ENCODE data around the gene HSPBP1. TPM values are rescaled to one million over a fixed set of nuclear protein-coding genes. Genes with fewer than 3 reads are reported as not detected.
"Not testable (repeated sequence)": the region's sequence is repeated elsewhere in the genome, so short reads cannot be mapped to it uniquely, and the experiment has no call there.

The HSPBP1 gene, protein sequence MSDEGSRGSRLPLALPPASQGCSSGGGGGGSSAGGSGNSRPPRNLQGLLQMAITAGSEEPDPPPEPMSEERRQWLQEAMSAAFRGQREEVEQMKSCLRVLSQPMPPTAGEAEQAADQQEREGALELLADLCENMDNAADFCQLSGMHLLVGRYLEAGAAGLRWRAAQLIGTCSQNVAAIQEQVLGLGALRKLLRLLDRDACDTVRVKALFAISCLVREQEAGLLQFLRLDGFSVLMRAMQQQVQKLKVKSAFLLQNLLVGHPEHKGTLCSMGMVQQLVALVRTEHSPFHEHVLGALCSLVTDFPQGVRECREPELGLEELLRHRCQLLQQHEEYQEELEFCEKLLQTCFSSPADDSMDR
- total RNA-seq, result 67.3 and 73.9 TPM in 2 replicates

DNA sequence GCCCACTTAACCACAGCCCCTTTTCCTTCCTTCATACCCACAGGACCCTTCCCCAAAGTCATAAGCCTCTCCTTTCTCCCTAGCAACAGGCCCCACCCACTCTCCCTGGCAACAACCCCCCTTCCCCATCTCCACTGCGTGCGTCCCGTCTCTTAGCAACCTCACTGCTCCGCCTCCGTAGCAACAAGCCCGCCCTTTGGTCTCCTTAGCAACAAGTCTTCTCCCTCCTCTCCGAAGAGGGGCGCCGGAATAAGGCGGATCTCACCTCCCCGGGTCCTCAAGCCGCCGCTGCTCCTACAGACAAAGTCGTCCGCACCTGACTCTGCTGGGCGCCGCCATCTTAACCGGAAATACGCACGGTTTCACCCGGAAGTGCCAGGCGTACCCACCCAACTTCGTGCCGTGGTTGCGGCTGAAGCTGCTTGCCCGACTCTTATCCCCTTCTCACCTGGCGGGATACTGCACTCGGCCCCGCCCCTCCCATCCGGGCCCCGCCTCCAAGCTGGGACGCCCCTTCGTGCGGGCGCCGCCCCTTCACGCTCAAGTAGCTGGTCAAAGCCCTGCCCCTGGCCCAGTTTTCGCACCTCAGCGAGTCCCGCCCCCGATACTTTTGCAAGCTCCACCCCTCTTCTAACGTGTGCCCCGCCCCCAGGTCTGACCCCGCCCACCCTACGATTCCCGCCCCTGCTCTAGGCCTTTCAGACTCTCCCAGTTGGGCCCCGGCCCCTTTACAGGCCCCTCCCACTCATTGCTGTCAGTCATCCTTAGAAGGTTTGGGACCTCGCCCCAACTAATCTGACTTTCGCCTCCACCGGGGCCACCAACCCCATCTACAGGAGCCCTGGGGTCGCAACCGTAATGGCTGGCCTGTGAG, at the start of gene HSPBP1:
Gene HSPBP1 (minus strand): TSS at position 341 of the 874 bp plus-strand sequence. CDS start 502 bp downstream, outside the sequence.
- TF ChIP-seq, protein P1, sequence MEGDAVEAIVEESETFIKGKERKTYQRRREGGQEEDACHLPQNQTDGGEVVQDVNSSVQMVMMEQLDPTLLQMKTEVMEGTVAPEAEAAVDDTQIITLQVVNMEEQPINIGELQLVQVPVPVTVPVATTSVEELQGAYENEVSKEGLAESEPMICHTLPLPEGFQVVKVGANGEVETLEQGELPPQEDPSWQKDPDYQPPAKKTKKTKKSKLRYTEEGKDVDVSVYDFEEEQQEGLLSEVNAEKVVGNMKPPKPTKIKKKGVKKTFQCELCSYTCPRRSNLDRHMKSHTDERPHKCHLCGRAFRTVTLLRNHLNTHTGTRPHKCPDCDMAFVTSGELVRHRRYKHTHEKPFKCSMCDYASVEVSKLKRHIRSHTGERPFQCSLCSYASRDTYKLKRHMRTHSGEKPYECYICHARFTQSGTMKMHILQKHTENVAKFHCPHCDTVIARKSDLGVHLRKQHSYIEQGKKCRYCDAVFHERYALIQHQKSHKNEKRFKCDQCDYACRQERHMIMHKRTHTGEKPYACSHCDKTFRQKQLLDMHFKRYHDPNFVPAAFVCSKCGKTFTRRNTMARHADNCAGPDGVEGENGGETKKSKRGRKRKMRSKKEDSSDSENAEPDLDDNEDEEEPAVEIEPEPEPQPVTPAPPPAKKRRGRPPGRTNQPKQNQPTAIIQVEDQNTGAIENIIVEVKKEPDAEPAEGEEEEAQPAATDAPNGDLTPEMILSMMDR (conservative IDR thresholded peaks at IDR 0.05; ENCODE audit: low read depth, low read length), result no peak
- peak within 1 kb of the TSS; percentile 96 for H3K4me3 ChIP-seq (ENCODE audit: low read depth, low read length)
- peak; percentile 64 for DNase-seq (ENCODE audit: low read depth)

DNA sequence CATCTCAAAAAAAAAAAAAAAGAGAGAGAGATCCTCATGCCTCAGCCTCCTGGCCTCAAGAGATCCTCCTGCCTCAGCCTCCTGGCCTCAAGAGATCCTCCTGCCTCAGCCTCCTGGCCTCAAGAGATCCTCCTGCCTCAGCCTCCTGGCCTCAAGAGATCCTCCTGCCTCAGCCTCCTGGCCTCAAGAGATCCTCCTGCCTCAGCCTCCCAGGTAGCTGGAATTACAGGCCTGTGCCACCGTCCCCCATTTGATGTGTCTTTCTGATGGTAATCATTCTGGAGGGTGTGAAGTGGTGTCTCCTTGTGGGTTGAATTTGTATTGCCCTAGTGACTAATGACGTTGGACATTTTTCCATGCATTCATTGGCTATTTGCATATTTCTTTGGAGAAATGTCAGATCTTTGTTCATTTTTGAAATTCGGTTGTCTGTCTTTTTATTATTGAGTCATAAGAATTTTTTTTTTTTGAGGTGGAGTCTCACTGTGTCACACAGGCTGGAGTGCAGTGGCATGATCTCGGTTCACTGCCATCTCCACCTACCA, 48.9 kb upstream of the HSPBP1 start:
- H3K4me3 ChIP-seq (ENCODE audit: low read depth, low read length); DNase-seq (ENCODE audit: low read depth): not testable (repeated sequence)

DNA sequence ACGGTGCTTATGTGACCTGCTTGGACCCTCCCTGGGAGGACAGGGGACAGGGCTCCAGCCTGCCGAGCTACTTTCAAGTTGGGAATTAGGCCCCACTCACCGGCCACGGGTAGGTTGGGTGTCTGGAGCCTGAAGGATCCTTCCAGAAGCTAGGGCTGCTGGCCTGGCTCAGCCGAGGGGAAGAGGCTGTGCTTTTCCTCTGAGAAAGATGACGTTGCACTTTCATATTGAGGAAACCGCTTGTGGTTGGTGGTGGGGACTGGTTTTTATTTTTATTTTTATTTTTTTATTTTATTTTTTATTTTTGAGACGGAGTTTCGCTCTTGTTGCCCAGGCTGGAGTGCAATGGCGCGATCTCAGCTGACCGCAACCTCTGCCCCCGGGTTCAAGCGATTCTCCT, 45.3 kb upstream of the HSPBP1 start, which contains the start of gene TMEM150B:
Gene TMEM150B (minus strand): TSS at position 170 of the 400 bp plus-strand sequence. CDS start 4,305 bp downstream, outside the sequence.
- DNase-seq (ENCODE audit: low read depth), result no peak
- TF ChIP-seq, protein P1 (conservative IDR thresholded peaks at IDR 0.05; ENCODE audit: low read depth, low read length), result no peak
- H3K4me3 ChIP-seq (ENCODE audit: low read depth, low read length), result no peak within 1 kb of the TSS

DNA sequence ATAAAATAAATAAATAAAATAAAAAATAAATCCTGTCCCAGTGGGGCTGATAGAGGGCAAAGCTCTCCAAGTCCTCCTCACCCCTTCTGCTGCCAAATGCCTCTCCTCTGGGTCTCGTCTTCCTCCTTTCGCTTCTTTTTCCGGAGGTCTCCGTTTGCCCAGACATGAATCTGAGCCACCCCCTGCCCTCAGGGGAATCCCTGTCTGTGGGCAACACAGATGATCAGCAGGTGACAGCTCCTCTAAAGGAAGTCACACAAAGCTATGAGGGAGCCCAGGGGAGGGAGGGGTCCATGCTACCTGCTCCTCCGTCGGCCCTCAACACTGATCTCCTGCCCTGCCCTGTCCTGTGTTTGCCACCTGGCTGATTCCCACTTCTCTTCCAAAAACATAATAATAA, 44.8 kb upstream of the HSPBP1 start:
- TF ChIP-seq, protein P1 (conservative IDR thresholded peaks at IDR 0.05; ENCODE audit: low read depth, low read length), result no peak
- DNase-seq (ENCODE audit: low read depth), result no peak

DNA sequence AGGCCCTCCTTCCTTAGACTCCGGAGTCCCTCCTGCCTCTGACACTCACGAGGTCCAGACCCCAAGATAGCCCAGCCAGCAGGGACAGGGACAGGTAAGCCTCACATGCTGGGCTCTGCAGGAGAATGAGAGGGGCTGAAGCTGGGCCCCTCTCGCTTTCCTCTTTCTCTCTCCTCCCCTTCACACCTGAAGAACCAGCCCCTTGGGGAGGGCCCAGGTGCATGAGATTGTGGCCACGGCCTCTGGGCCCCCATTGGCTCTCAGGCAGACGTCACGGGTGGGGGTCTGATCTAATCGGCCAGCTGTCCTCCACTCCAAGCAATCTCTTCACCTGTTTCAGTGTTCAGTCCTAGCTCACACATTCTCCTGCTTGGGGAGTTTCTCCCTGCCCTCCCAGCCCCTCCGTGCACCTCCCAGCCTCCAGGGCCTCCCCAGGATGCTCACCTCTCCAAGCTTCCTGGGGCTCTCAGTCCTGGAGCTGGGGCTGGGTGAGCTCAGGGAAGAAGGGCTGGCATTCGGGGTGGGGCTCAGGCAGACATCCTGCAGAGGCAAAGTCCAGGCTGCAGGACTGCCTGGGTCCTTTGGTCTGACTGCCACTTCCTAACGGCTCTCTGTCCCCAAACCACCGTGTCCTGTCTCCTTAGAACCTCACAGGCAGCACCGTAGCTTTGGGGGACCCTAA, 42.4 kb upstream of the HSPBP1 start:
- no peak overlapping the region for H3K4me3 ChIP-seq (ENCODE audit: low read depth, low read length)
- no peak for DNase-seq (ENCODE audit: low read depth)
- TF ChIP-seq, protein P1 (conservative IDR thresholded peaks at IDR 0.05; ENCODE audit: low read depth, low read length), result no peak

More for the DNA sequence above, 44.8 kb upstream of the HSPBP1 start:
- no peak overlapping the region for H3K4me3 ChIP-seq (ENCODE audit: low read depth, low read length)

DNA sequence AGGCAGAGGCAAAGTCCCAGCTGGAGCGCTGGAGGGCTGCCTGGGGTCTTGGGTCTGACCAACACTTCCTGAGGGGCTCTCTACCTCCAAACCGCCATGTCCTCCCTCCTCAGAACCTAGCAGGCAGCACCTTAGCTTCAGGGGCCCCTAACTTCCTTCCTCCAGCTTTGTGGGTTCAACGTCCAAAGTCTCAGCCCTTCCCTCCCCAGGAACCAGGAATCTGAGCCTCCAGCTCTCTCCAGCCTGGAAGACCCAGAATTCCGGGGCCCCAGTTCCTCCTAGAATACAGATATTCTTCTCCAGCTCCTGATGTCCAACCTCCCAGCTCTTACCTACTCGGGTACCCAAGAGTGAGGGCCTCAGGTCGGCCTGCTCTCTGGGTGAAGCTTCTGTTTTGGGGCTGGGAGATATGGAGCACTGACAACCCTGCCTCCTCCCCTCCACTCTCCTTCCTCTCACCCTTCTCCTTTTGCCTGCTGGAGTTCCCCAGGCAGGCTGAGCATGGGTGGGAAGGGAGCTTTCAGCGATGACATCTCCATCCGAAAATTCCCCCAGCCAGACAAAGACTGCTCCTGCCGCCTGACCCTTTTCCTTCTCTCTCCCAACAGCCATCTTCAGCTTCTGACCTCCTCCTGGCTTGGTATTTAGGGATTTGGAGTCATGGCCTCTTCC, 41.7 kb upstream of the HSPBP1 start:
- no peak overlapping the region for H3K4me3 ChIP-seq (ENCODE audit: low read depth, low read length)
- no peak for DNase-seq (ENCODE audit: low read depth)
- TF ChIP-seq, protein P1 (conservative IDR thresholded peaks at IDR 0.05; ENCODE audit: low read depth, low read length), result no peak
